Uterus (tissue), 2 donors: Measurements from ENCODE around the gene MAPKBP1.

Experiments used
- CTCF ChIP-seq, 4 experiments: fragments of 200-600 bp in 2 of 4; fragments of 450-650 bp in 2 of 4; sonication (generic) in 2 of 4; IDR thresholded peaks; one replicate each; pipeline ENCODE4 v1.5.1; 2016 to 2019; ENCODE audit warnings: antibody characterized with exemption in 4 of 4, mild to moderate bottlenecking in 2 of 4, moderate library complexity in 1 of 4
- POLR2A ChIP-seq, 2 donors: fragments of 450-650 bp; IDR thresholded peaks; one replicate each; pipeline ENCODE4 v1.6.1; 2016; ENCODE audit warnings: antibody characterized with exemption in 2 of 2, mild to moderate bottlenecking in 1 of 2, moderate library complexity in 1 of 2

- TF ChIP-seq CTCF (IDR thresholded peaks at IDR 0.05), result no peak
- TF ChIP-seq POLR2A (IDR thresholded peaks at IDR 0.05), result no peak
Measured at GRCh38 chr15:41843571-41843970, 69.3 kb downstream of the MAPKBP1 start.
